DOHH2 (cell line): ENCODE measurements around the gene RUVBL2.
"Not testable (repeated sequence)": the region's sequence is repeated elsewhere in the genome, so short reads cannot be mapped to it uniquely, and the experiment has no call there.

ENCODE experiments used
- EZH2phosphoT487 ChIP-seq: fragments of 200-600 bp; sonication (generic); IDR thresholded peaks from 2 replicates; pipeline ENCODE4 v1.6.1; 2017; ENCODE audit warnings: borderline replicate concordance, mild to moderate bottlenecking, antibody characterized with exemption, low read length, moderate library complexity, mixed read lengths
- TF ChIP-seq, protein P1 (sequence below): fragments of 200-600 bp; sonication (generic); IDR thresholded peaks from one replicate; pipeline ENCODE4 v1.5.1; 2014; ENCODE audit warnings: antibody characterized with exemption, mild to moderate bottlenecking, low read depth, low read length; ENCODE audit not compliant: poor library complexity, severe bottlenecking

DNA sequence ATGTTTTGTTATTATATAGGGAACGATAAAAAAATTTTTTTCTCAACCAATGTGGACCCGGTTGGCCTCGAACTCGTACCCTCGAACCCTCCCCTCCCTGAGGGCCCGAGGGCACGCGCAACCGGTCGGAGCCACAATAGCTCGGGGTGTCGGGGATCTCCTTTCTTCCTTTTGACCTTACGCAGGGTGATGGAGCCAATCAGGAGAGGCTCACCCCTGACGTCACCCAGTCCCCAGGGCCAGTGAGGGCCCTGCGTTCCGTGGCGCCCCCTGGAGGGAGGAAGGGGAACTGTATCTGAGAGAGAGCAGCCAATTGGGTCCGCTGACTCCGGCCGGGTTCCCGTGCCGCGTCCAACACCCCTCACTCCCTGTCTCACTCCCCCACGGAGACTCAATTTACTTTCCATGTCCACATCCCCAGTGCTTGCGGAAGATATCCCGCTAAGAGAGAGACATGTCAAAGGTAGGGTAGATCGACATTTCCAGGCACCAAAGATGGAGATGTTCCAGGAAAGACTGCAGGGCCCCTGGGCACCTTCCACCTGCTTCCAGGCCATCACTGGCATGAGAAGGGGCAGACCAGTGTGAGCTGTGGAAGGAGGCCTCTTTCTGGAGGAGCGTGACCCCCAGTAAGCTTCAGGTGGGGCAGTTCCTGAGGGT is 38.1 kb downstream of the RUVBL2 start, which contains the start of gene CGB2:
- TF ChIP-seq, protein P1, sequence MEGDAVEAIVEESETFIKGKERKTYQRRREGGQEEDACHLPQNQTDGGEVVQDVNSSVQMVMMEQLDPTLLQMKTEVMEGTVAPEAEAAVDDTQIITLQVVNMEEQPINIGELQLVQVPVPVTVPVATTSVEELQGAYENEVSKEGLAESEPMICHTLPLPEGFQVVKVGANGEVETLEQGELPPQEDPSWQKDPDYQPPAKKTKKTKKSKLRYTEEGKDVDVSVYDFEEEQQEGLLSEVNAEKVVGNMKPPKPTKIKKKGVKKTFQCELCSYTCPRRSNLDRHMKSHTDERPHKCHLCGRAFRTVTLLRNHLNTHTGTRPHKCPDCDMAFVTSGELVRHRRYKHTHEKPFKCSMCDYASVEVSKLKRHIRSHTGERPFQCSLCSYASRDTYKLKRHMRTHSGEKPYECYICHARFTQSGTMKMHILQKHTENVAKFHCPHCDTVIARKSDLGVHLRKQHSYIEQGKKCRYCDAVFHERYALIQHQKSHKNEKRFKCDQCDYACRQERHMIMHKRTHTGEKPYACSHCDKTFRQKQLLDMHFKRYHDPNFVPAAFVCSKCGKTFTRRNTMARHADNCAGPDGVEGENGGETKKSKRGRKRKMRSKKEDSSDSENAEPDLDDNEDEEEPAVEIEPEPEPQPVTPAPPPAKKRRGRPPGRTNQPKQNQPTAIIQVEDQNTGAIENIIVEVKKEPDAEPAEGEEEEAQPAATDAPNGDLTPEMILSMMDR: peak; percentile 72
- TF ChIP-seq EZH2phosphoT487: not testable (repeated sequence)
